ENCODE measurements around the gene FAM180B.

DNA sequence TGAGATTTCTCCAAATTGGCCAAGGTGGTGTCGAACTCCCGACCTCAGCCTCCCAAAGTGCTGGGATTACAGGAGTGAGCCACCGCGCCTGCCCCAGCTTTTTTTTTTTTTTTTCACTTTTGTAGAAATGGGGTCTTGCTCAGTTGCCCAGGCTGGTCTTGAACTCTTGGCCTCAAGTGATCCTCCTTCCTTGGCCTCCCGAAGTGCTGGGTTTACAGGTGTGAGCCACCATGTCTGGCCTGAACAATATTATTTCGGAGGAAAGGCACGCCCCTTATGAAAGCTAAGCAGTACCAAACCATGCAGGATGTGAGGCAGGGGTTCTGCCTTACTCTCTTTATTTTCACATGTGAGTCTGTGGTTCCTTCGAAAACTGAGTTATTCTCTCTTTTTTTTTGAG is 39.8 kb downstream of the FAM180B start:
- TF ChIP-seq CTCF (IDR thresholded peaks at IDR 0.05) = no peak
- TF ChIP-seq POLR2A (IDR thresholded peaks at IDR 0.05) = no peak

Data from esophagus squamous epithelium (tissue), 4 donors.